ENCODE measurements around the gene CAMTA1.
"Not testable (repeated sequence)": the region's sequence is repeated elsewhere in the genome, so short reads cannot be mapped to it uniquely, and the experiment has no call there.

Gene CAMTA1

DNA sequence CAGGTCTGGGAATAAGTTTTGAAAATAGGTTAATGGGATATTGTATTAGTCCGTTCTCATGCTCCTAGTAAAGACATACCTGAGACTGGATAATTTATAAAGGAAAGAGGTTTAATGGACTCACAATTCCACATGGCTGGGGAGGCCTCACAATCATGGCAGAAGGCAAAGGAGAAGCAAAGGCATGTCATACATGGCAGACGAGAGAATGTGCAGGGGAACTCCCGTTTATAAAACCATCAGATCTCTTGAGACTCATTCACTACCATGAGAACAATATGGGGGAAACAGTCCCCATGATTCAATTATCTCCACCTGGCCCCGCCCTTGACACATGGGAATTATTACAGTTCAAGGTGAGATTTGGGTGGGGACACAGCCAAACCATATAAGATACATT lies 60.5 kb downstream of the CAMTA1 start:
- Mint-ChIP-seq H3K36me3 (peaks cover 31% of the 10 kb centered on the region), H3K4me1 (peaks cover 28% of the 10 kb centered on the region)
- not testable (repeated sequence) for ATAC-seq; DNase-seq (ENCODE audit: low spot score in 2 of 2); H3K9me3 Mint-ChIP-seq; H3K4me3 Mint-ChIP-seq; H3K27ac Mint-ChIP-seq

DNA sequence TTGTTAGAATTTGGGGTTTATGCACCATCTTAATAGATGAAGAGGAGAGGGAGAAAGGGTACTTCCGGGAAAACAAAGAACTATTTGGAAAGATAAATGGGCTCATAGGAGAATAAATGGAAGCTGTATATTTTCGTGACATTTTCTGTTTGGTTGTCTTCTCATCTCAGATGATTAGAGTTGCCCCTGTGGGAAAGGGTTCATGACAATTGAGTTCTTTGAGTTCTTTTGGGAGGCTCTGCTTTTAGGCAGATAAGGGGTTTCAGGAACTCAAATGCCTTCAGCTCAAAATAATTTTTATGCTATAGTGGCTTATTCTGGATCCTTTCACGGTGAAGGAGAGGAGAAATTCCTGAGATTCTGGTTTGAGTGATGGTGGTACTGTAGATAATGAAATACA lies 63.6 kb downstream of the CAMTA1 start:
- Mint-ChIP-seq H3K9me3 (peaks cover 2% of the 10 kb centered on the region), H3K4me1 (peaks cover 14% of the 10 kb centered on the region), H3K4me3 (no peak overlapping the region), H3K36me3 (peaks cover 23% of the 10 kb centered on the region), H3K27ac (peak overlapping the region; percentile 1)
- DNase-seq (ENCODE audit: low spot score in 2 of 2) (no peak), ATAC-seq (no peak)

DNA sequence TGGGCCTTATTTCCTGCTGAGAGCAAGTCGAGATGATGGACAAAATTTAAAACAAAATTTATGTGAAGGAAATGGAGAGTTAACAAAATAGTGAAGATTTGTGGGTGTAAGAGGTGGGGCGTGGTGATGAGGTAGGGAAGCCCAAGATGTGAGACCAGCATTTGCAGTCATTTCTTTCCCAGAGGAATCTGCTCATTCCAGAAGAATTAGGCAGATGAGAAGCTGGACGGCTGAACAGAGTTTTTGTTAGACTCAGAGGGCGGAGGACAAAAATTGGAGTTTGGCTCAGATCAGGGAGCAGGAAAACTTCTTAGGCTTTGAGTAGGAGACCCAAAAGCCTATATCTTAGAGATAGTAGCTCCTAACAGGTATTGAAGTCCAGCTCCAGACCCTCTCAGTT lies 65.3 kb downstream of the CAMTA1 start:
- H3K4me1 Mint-ChIP-seq, result peaks cover 14% of the 10 kb centered on the region
- DNase-seq (ENCODE audit: low spot score in 2 of 2) (no peak), ATAC-seq (no peak)
- peaks cover 15% of the 10 kb centered on the region for H3K36me3 Mint-ChIP-seq
- H3K27ac Mint-ChIP-seq, result no peak overlapping the region
- H3K9me3 Mint-ChIP-seq, result peaks cover 2% of the 10 kb centered on the region
- H3K4me3 Mint-ChIP-seq, result no peak overlapping the region

DNA sequence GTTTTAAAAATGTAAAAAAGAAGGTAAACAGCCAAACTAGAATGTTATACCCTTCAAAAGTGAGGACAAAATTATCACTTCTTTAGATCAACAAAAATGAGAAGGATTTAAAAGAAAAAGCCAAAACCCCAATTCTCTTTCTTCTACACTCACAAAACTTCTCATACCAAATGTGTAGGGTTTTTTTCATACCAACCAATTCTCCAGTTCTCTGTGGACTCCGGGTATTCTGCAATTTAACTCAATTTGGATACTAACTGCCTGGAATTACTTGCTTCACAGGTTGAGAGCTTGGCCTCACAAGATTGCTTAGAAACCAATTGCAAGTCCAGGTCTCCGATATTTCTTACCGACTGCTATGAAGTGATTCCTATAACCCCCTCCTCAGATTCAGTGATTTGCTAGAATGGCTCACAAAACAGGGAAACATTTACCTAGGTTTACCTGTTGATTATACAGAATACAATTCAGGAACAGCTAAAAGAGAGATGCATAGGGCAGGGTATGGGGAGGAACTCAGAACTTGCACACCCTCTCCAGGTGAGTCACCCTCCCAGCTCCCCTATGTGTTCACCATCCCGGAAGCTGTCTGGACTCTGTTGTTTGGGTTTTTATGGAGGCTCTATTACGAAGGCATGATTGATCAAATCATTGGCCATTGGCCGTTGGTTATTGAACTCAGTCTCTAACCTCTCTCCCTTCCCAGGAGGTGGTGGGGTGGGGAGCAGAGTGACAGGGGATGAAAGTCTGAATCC lies 67.1 kb downstream of the CAMTA1 start:
- peaks cover 27% of the 10 kb centered on the region for H3K4me1 Mint-ChIP-seq
- H3K27ac Mint-ChIP-seq, result no peak overlapping the region
- ATAC-seq (no peak), DNase-seq (ENCODE audit: low spot score in 2 of 2) (no peak)
- no peak overlapping the region for H3K4me3 Mint-ChIP-seq
- H3K36me3 Mint-ChIP-seq, result peaks cover 12% of the 10 kb centered on the region
- H3K9me3 Mint-ChIP-seq, result no peaks in the 10 kb centered on the region

DNA sequence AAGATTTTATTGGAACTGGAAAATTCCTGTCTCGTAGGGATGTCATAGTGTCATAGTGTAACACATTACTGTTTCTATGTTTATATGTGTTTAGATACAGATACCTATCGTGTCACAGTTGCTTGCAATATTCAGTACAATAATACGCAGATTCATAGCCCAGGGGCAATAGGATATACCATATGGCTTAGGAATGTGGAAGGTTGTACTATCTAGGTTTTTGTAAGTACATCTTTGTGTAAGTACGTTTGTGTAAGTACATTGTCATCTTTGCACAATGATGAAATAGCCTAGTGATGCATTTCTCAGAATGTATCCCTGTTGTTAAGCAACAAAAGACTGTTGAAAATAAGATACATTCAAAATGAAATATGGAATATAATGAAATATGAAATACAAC lies 68.9 kb downstream of the CAMTA1 start:
- H3K36me3 Mint-ChIP-seq, result peaks cover 5% of the 10 kb centered on the region
- H3K27ac Mint-ChIP-seq, result no peak overlapping the region
- no peak for ATAC-seq

DNA sequence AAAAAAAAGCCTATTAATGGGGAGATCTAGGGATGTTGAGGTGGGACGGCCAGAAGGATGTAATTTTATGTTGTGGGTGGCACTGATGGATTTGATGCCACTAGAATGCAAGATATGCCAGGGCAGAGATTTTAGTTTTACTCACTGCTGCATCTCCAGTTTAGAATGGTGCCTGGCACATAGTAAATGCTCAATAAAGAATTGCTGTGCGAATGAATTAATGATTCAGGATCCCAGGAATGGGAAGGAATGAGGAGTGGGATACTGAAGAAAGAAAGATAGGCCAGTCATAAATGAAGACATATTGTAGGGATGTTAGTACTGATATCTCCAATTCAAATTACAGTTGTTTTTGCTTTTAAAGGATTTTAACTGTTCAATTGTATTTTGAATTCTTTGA lies 72.6 kb downstream of the CAMTA1 start:
- Mint-ChIP-seq H3K27ac (no peak overlapping the region), H3K4me3 (no peak overlapping the region), H3K9me3 (no peaks in the 10 kb centered on the region), H3K4me1 (peaks cover 36% of the 10 kb centered on the region), H3K36me3 (peaks cover 5% of the 10 kb centered on the region)
- DNase-seq (ENCODE audit: low spot score in 2 of 2), result no peak
- ATAC-seq, result no peak

More for the DNA sequence above, 68.9 kb downstream of the CAMTA1 start:
- Mint-ChIP-seq H3K4me1 (peaks cover 26% of the 10 kb centered on the region), H3K9me3 (no peaks in the 10 kb centered on the region), H3K4me3 (no peak overlapping the region)
- no peak for DNase-seq (ENCODE audit: low spot score in 2 of 2)

DNA sequence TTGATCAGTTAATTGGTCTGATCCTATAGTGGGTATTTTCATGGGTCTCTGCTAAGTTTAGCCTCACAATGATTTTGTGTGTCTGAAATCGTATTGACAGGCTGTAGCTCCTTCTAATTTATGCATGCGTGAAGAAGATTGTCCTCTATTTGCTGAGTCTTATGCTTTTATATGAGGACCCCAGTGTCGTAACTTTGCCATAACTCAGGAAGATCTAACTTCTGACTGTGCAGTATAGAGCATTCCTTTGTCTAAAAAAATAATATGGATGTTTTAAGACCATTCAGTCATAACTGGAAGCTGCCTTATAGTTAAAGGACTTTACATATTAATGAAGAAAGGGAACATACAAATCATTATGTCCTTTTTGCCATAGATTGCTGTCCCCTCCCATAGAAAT lies 73.3 kb downstream of the CAMTA1 start:
- no peak for ATAC-seq
- Mint-ChIP-seq H3K27ac (no peak overlapping the region), H3K36me3 (peaks cover 5% of the 10 kb centered on the region), H3K4me1 (peaks cover 38% of the 10 kb centered on the region), H3K4me3 (no peak overlapping the region), H3K9me3 (no peaks in the 10 kb centered on the region)
- no peak for DNase-seq (ENCODE audit: low spot score in 2 of 2)

DNA sequence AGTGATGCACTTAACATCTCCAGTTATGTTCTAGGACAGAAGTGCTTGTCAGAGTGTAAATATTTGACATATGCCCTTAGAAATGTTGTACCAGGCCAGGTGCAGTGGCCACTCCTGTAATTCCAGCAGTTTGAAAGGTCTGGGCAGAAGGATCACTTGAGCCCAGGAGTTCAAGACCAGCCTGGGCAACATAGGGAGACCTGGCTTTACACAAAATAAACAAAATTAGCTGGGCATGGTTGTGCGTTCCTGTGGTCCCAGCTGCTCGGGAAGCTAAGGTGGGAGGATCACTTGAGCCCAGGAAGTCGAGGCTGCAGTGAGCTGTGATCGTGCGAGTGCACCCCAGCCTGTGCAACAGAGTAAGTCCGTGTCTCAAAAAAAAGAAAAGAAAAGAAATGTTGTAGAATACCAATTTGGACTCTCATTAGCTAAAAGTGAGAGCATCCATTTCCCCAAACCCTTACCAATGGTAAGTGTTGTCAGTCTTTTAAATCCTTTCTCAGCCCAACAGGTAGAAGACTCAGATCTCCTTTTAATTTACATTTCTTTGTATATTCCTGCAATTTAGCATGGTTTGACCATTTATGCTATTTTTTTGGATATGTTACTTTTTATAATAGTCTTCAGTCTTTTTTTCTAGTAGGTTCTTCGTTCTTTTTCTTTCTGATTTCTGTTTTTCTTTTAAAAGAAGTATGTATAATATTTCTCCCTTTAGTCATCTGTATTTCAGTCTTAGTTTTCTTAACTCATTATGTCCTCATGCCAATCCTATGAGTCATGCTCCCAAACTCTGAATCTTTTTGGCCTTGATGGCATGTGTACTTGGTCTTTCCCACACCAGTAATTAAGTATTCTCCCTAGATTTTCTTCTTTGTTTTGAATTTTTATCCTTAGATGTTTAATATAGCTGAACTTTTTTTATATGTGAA lies 74.4 kb downstream of the CAMTA1 start:
- Mint-ChIP-seq H3K4me1 (peaks cover 46% of the 10 kb centered on the region), H3K27ac (no peak overlapping the region), H3K4me3 (no peak overlapping the region), H3K36me3 (peaks cover 15% of the 10 kb centered on the region), H3K9me3 (no peaks in the 10 kb centered on the region)
- ATAC-seq, result no peak
- no peak for DNase-seq (ENCODE audit: low spot score in 2 of 2)

DNA sequence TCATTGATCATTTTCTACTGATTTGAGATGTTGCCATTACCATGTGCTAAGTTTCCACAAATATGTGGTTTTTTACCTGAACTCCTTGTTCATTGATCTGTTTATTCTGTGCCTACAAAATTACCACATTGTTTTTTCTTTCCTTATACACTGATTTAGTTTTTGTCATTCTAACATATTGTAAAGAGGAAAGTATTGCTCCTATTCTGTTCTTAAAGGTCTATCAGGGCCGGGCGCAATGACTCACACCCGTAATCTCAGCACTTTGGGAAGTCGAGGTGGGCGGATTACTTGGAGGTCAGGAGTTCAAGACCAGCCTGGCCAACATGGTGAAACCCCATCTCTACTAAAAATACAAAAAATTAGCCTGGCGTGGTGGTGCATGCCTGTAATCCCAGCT lies 75.1 kb downstream of the CAMTA1 start:
- no peaks in the 10 kb centered on the region for H3K9me3 Mint-ChIP-seq
- DNase-seq (ENCODE audit: low spot score in 2 of 2), result no peak
- peaks cover 15% of the 10 kb centered on the region for H3K36me3 Mint-ChIP-seq
- H3K4me1 Mint-ChIP-seq, result peaks cover 47% of the 10 kb centered on the region
- H3K27ac Mint-ChIP-seq, result no peak overlapping the region
- ATAC-seq, result no peak
- no peak overlapping the region for H3K4me3 Mint-ChIP-seq

DNA sequence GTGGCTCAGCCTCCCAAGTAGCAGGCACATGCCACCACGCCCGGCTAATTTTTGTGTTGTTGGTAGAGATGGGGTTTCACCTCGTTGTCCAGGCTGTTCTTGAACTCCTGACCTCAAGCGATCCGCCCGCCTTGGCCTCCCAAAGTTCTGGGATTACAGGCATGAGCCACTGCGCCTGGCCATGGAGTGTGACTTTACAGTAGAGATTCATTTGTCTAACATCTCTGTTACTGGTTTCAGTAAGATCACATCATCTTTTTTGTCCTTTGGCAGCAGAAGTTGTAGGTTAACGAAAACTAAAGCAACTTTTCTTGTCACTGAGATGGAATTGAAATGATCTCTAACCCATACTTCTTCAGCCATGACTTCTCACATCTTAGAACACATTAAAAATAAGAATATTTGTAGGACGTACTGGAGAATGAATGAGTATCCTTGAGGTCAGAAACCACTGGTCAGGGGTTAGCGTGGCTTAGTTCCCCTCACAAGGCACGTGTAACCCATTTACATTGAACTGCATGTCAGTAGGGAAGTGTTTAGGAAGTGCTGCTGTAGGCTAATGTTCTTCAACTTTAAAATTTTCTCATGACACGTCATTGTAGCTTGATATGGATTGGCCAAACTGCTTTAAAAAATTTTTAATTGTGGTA lies 75.9 kb downstream of the CAMTA1 start:
- peaks cover 47% of the 10 kb centered on the region for H3K4me1 Mint-ChIP-seq
- ATAC-seq, result no peak
- no peak overlapping the region for H3K4me3 Mint-ChIP-seq
- H3K27ac Mint-ChIP-seq, result no peak overlapping the region
- H3K9me3 Mint-ChIP-seq, result no peaks in the 10 kb centered on the region
- H3K36me3 Mint-ChIP-seq, result peaks cover 10% of the 10 kb centered on the region
- DNase-seq (ENCODE audit: low spot score in 2 of 2), result no peak

DNA sequence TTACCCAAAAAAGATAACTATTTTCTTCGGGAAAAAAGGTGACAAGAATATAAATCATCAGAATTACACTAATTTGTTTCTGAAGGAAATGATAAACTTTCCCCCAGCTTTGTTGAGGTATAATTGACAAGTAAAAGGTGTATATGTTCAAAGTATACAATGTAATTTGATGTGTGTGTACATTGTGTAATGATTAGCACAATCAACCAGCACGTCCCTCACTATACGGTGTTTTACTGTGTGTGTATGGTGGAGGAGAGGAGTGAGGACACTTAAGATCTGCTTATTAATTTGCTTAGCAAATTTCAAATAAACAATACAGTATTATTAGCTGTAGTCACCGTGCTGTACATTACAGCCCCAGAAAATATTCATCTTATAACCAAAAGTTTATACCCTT lies 77.7 kb downstream of the CAMTA1 start:
- peaks cover 43% of the 10 kb centered on the region for H3K4me1 Mint-ChIP-seq

DNA sequence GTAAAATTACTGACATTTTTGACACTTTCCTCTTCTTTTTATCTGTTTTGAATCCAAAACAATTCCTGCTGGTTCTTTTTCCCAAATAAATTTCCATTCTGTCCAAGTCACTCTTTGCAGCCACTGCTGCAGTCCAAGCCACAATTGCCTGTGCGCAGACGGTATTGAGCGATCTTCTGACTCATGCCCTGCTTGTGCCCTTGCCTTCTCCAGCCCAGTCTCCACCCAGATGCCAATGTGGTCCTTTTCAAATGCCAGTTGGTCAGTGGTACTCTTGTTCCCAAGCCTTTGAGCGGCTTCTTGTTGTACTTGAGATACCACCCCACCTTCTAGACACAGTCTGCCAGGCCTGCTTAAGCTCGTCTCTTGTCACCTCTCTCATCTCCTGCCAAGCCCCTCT lies 78.9 kb downstream of the CAMTA1 start:
- no peaks in the 10 kb centered on the region for H3K9me3 Mint-ChIP-seq
- H3K27ac Mint-ChIP-seq, result peak overlapping the region; percentile 54
- H3K4me1 Mint-ChIP-seq, result peaks cover 54% of the 10 kb centered on the region
- DNase-seq (ENCODE audit: low spot score in 2 of 2) (no peak), ATAC-seq (no peak)
- peaks cover 10% of the 10 kb centered on the region for H3K36me3 Mint-ChIP-seq
- no peak overlapping the region for H3K4me3 Mint-ChIP-seq

More for the DNA sequence above, 77.7 kb downstream of the CAMTA1 start:
- ATAC-seq (no peak), DNase-seq (ENCODE audit: low spot score in 2 of 2) (no peak)
- H3K27ac Mint-ChIP-seq, result no peak overlapping the region
- H3K4me3 Mint-ChIP-seq, result no peak overlapping the region
- peaks cover 10% of the 10 kb centered on the region for H3K36me3 Mint-ChIP-seq
- no peaks in the 10 kb centered on the region for H3K9me3 Mint-ChIP-seq

DNA sequence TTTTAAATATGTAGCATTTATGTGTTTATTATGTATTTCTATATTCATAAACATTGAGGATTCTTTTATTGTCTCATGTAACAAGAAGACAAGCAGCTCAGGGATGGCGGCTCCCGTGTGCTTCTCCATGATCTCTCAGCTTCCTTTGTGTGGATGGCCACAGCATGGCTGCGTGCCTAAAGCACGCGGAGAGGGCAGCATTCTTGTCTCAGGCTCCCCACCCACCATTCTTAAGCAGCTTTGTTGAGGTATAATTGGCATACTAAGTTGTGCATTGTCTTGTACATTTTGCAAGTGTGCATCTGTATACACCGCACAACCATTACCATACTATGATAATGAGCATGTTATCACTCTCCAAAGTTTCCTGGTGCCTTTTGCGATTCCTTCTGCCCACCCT lies 81.6 kb downstream of the CAMTA1 start:
- Mint-ChIP-seq H3K4me1 (peaks cover 42% of the 10 kb centered on the region), H3K27ac (no peak overlapping the region), H3K36me3 (peaks cover 10% of the 10 kb centered on the region), H3K9me3 (no peaks in the 10 kb centered on the region), H3K4me3 (no peak overlapping the region)
- DNase-seq (ENCODE audit: low spot score in 2 of 2) (no peak), ATAC-seq (no peak)

DNA sequence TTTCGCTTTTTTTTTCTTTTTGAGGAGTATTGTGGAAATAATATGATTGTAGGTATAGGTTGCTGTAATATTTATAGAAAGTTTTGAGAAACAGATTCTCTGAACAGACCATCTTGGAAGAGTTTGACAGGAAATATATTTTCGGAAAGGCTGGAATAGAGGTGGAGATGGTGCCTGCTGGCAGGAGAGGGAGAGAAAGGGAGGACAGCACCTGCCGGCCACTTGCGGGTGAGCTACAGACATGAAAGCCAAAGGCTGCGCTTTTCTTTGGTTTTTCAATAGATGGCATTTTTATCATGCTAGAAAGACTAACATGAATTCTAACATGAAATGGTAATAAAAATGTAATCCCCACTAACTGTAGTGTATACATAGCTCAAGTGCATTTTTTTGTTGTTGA lies 82.1 kb downstream of the CAMTA1 start:
- Mint-ChIP-seq H3K4me3 (no peak overlapping the region), H3K27ac (no peak overlapping the region), H3K36me3 (peaks cover 11% of the 10 kb centered on the region), H3K9me3 (no peaks in the 10 kb centered on the region), H3K4me1 (peaks cover 46% of the 10 kb centered on the region)
- ATAC-seq, result no peak
- DNase-seq (ENCODE audit: low spot score in 2 of 2), result no peak
